GM12892 (cell line): ENCODE measurements around the gene GALNT10.

Source experiments
- POLR2A ChIP-seq: IDR thresholded peaks from 2 replicates; pipeline ENCODE4 v1.6.1; 2011; ENCODE audit warnings: low read depth, low read length, control low read depth
- POLR2AphosphoS5 ChIP-seq: IDR thresholded peaks from 2 replicates; pipeline ENCODE4 v1.6.1; 2011; ENCODE audit warnings: low read depth, low read length, control low read depth
- TAF1 ChIP-seq: IDR thresholded peaks from 2 replicates; pipeline ENCODE4 v1.6.1; 2011; ENCODE audit warnings: low read depth, mild to moderate bottlenecking, control low read depth, low read length, borderline replicate concordance

DNA sequence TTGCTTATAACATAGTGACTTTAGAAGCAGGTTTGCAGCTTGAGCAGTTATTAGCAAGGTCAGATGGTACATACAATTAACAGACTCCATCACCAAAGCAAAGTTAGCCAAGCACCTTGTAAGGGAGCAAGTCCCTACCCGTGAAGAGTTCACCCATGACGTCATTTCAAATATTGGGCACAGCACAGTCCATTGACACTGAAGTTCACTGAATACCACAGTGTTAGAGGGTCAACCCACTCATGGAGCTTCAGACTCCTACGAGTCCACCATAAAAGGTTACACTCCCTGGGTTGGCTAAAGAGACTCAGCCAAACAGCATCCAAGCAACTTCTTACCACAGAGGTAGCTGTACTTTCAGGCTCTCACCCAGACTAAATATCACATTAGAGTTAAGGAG lies 77.5 kb downstream of the GALNT10 start:
- TF ChIP-seq TAF1: no peak
- TF ChIP-seq POLR2AphosphoS5: no peak
- TF ChIP-seq POLR2A: no peak
